HG02642 (cell line): Measurements from ENCODE around the gene TRAT1.

ENCODE experiments used
- ATAC-seq: cut with Tn5 transposase; IDR thresholded peaks from one replicate; pipeline ENCODE4 v1.9.1; 2021; ENCODE audit warnings: mild to moderate bottlenecking; ENCODE audit not compliant: unreplicated experiment, poor library complexity

The TRAT1 gene

DNA sequence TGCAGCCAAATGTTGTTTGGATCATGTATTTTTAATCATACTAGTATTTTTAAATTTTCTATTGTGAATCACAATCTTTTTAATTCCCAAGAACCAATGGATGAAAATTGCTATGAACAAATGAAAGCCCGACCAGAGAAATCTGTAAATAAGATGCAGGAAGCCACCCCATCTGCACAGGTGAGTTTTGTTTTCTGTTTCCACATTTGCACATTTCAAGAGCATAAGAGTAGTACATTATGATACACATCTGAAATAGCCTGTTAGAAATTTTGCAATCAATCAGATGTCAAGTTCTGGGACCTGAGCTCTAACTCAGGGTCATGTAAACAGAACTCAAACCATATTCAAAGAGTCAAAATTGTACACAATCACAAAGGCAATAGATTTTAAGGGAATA lies 26.5 kb downstream of the TRAT1 start:
- ATAC-seq = no peak

GRCh38 chr3:108861401-108861800 lies 38.8 kb downstream of the TRAT1 start:
- no peak for ATAC-seq

- peak; percentile 55 for ATAC-seq
Observed at GRCh38 chr3:108862865-108863798, 40.5 kb downstream of the TRAT1 start.

DNA sequence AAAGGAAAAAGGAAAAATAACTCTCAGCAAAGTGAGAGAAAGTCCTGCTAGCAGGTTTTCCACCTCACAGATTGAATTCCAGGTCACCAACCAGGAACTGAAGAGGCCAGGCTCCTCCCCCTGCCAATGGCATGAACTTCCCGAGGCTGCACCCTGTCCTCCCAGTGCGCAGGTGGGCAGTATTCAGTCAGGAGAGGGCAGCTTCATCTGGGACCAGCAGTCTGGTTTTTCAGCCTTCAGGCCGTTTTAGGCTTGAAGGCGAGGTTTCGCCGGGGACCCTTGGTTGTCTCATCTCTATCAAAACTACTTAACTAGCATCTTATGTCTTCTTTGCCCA lies 41.2 kb downstream of the TRAT1 start:
- ATAC-seq = no peak

DNA sequence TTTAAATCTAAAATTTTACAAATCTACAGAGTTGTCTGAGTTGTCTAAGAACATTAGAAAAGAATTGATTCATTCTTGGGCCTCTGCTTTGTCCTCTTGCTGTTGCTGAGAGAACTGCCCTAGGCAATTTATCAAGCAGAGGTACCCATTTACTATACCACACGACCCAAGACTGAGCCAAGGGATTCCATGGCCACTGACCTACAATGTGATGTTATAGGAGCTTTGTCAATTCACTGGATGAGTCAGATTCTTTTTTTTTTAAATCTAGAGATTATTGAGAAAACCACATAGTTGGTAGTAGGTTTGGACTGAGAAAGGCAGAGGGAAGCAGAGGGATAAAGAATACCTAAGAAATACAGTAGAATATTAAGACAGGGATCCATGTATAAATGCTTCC lies 55.3 kb downstream of the TRAT1 start:
- no peak for ATAC-seq

GRCh38 chr3:108879915-108880314 lies 57.3 kb downstream of the TRAT1 start:
- ATAC-seq = no peak

GRCh38 chr3:108882762-108883161 lies 60.2 kb downstream of the TRAT1 start:
- ATAC-seq = no peak

GRCh38 chr3:108883373-108883772 lies 60.8 kb downstream of the TRAT1 start:
- ATAC-seq = no peak

DNA sequence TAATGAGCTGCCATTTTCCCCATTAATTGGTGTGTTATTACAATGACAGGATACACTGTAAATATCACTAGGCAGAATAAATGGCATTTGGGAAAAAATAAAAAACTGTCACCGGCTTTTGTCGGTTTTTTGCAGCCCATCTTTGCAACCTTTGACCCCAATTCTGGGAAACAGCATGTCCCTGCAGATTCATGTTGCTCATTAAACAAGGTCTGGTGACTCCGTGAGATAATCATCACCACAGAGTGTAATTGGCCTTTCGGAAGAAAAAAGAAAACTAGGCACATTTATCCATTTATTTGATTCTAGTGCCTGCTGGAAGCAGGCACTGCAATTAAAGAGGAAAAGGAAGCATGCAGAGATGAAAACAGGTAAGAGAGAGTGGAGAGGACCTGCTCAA lies 64.5 kb downstream of the TRAT1 start:
- no peak for ATAC-seq

DNA sequence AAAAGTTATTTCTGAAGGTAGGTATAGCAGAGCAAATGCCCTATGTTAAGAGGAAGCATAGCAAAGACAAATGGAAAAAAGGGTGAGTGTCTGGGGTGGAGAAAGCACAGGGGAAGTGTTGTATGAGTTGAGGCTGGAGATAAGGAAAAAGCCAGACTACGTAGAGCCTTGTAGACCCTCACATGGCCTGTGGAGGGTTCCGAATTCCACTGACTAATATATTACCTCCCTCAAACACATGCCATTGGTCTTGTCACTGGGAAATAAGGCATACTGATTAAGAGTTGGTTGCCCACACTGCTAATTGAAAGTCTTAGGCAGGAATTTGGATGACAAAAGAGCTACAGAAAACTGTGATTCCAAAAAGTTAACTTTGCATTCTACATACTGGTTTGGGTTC lies 65.2 kb downstream of the TRAT1 start:
- ATAC-seq = no peak

- no peak for ATAC-seq
Observed at GRCh38 chr3:108891833-108892232, 69.2 kb downstream of the TRAT1 start.

DNA sequence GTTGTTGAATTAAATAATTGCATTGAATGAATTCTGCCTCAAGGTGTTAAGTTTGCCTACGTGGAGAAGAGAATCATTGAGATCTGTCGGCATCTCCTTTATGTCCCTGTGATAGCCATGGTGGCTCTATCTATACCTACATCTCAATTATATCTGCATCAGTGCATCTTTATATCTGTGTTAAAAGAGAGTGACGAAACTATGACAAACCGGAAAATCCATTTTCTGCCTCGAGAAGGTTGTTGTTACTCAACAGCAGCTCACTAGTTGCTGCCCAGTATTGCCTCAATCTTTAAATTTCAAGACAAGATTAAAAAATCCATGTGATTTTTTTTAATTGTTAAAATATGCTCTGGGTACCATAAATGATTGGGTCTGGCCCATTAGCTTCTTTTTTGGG lies 72.4 kb downstream of the TRAT1 start:
- ATAC-seq = no peak

DNA sequence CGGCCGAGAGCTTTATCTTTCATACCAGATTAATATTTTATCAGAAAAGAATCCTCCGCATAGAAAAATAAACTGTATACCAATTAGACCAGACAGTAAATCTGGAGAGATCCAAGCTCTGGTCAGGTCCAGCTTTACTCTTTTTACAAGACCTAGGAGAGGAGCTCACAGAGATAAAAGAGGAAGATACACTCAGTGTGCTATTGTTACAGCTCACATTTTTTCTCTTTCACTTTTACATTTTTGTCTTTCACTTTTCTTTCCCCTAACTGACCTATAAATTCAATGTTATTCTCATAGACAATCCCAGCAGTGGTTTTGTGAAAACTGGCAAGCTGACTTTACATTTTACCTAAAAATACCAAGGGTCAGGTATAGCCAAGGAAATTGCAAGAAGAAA lies 75.3 kb downstream of the TRAT1 start:
- ATAC-seq = peak; percentile 54

DNA sequence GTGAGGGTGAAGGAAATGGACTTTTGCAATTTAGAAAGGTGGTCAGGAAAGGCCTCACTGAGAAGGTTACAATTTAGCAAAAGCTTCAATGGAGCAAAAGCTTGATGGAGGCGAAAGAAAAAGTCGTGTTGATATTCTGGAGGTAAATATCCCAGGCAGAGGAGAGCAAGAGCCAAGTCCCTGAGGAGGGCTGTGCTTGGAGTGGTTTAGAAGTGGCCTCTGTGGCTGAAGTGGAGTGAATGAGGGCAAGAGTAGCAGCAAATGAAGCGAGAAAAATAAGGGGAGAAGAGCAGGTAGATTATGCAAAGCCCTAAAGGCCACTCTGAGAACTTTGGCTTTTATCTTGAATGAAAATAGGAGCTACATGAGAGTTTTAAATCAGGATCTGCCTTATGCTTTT lies 76.9 kb downstream of the TRAT1 start:
- ATAC-seq = no peak
